ELR (cell line): ENCODE measurements around the gene UMODL1.

ENCODE experiments used
- DNase-seq: peaks from one replicate; pipeline ENCODE4 v3.0.0-alpha.2; 2015; ENCODE audit warnings: low read depth

UMODL1 gene

GRCh38 chr21:42190486-42190863, 119.4 kb downstream of the UMODL1 start:
- no peak for DNase-seq

- DNase-seq = no peak
Observed at GRCh38 chr21:42191064-42191463, 119.9 kb downstream of the UMODL1 start.

- no peak for DNase-seq
Observed at GRCh38 chr21:42191696-42192595, 120.8 kb downstream of the UMODL1 start.
